GM18519 (cell line): Measurements from ENCODE around the gene PGM5.

Source experiments
- ATAC-seq: cut with Tn5 transposase; IDR thresholded peaks from one replicate; pipeline ENCODE4 v1.9.1; 2021; ENCODE audit warnings: mild to moderate bottlenecking, moderate library complexity; ENCODE audit not compliant: unreplicated experiment, low FRiP score

The PGM5 gene

DNA sequence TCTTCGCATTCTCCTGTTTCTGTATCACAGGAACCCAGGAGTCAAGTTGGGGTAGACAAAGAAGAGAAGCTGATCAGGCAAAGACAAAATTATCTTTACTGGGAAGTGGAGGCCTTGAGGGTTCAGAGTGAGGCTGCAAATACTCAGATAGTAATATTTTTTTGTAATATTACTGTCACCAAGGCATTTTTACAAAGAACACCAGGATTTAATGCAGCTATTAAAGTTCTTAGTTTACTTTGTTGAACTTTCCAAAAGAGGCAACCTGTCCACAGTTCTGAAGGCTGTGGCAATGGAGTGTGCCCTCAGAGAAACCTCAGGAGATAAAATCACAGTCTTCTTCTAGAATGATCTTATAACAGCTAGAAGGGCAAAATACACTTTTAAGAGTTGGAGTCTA is 74.9 kb downstream of the PGM5 start:
- no peak for ATAC-seq

GRCh38 chr9:68433531-68434110 is 77.2 kb downstream of the PGM5 start:
- ATAC-seq = no peak

GRCh38 chr9:68437785-68438184 is 81.4 kb downstream of the PGM5 start:
- no peak for ATAC-seq

GRCh38 chr9:68443624-68444023 is 87.2 kb downstream of the PGM5 start:
- ATAC-seq = no peak

GRCh38 chr9:68446836-68447235 is 90.4 kb downstream of the PGM5 start:
- ATAC-seq = no peak

GRCh38 chr9:68447611-68448010 is 91.2 kb downstream of the PGM5 start:
- no peak for ATAC-seq

DNA sequence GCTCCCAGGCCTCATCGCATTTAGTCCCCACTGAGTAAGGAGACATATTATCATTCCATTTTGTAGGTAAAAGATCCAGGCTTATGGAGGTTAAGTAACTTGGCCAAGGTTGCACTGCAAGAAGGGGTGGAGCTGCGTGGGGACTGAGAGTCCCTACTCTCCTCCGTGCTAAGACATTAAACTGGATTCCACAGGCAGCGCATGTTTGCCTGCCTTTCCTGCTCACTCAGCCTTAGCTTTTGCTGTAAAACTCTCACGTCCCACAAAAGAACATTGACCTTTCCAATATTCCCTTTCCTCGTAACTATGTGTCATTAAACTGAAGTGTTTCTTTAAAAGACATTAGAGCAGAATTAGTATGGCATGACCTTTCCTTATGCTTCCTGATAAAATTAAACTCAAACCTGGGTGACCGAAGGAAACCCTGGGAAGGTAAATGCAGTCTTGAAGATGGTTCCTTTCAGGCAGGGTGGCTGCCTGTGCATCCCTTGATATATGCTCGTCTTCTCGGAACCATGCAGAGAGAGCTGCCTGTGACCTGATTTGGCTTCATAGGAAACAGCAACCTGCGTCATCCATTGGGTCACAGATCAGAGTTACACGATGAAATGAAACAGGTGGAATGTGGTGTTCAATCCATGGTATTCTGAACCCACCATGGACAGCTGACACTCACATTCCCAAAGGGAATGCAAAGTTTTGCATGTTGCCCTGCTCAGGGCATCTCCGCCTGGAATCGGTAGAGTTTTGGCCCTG is 98.3 kb downstream of the PGM5 start:
- no peak for ATAC-seq

GRCh38 chr9:68455451-68455850 is 99.0 kb downstream of the PGM5 start:
- ATAC-seq = no peak

DNA sequence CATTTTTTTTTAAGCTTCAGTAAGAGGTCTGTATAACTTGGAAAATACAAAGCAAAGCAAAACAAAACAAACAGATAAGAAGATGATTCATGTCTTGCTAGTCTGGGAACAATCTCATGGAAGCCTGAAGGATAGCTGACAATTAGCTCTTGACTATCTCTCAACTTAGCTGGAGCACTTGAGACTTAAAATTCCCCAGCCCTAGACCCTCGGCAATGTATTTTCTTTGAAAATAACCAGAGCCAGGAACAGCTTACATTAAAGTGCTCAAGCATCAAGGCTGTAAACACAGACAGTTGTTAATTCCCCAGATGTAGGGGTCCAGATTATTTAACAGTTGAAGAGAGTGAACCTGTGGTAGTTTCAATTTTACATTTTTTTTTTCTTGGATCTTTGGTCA is 101.4 kb downstream of the PGM5 start:
- no peak for ATAC-seq

DNA sequence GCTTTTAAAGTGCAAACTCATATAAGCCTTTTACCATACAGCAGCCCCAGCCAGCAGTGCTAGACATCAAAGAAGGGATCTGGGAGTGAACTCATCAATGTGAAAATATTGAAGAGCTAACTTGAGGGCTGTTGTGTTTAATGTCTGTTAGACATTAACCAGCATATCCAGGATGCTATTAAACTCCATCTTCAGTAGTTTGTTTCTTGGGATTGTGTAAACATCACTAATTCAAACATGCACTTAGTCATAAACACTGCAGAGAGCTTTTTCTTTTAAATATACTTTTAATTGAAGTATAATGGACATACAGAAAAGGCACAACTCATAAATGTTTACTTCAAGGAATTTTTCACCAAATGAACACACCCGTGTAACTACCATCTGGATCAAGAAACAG is 102.5 kb downstream of the PGM5 start:
- no peak for ATAC-seq

GRCh38 chr9:68462105-68462775 is 105.8 kb downstream of the PGM5 start:
- no peak for ATAC-seq

- no peak for ATAC-seq
Observed at GRCh38 chr9:68470067-68470466, 113.7 kb downstream of the PGM5 start.

GRCh38 chr9:68470634-68471033 is 114.2 kb downstream of the PGM5 start:
- ATAC-seq = no peak

GRCh38 chr9:68472119-68472518 is 115.7 kb downstream of the PGM5 start:
- no peak for ATAC-seq

GRCh38 chr9:68473790-68474189 is 117.4 kb downstream of the PGM5 start:
- ATAC-seq = no peak

DNA sequence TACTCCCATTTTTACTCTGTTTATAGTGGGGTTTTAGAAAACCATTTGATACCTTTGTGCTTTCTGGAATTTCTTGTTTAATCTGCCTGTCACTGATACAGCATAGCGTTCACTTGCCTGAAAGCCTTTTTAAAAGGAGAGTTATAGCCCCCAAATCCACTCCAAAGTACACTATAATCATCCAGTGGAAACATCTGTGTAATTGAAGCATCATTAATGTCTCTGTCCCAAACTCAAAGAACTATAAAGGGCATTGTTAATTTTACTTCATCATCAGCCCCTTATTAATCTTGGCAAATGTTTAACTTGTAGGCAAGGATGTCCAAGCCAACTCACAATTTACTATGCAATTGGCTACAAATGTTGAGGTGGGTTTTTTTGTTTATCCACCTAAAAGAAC is 120.0 kb downstream of the PGM5 start:
- ATAC-seq = no peak

DNA sequence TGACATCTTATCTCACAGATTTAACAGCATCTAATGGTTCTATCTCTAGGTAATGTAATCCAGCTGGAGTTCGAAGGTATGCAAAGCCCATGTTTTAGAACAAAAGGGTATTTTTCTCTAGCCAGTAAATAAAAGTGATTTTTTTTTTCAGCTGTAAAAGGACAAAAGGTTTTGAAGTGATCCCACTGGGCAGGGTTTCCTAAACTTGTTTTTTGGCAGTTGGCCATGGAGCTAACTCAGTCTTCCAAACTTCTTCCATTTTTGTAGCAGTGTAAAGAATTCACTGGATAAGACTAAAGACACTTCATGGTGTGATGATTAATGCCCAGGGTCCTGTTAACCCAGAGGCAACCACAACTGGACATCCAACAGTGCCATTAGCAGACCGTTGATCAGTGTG is 120.4 kb downstream of the PGM5 start:
- ATAC-seq = no peak

DNA sequence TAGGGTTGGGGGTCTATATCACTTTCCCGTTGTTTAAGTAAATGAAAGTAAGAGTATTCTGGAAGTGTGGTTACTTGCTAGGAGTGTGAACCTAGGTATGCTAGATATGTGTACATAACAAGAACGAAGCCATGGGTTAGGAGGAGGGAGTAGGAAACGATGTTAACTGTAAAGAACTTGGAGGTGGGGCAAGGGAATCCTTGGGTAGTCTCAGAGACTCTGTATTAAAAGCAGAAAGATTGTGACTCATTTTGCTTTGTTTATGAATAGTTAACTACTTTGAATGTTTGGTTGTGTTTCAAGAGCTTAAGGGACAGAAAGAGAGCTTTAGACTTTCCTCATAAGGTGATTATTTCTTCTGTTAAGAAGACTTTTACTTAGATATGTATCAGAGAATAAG is 124.4 kb downstream of the PGM5 start:
- ATAC-seq = no peak

DNA sequence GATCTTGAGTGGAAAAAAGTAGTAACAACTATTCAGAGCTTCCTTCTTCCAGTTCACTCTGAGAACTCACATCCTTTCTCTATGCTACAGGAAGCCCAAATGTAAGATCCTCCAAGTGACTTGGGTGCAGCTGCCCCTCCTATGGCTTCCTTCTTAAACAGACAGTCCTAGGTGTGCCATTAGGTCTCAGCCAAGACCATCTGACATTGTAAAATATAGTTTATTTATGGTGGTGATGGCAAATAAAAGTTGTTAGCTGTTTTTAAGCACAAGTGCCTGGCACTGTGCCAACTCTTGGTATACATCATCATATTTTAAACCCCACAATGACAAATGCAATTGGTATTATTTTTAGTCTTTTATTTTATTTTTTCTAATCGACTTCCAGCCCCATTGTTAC is 126.1 kb downstream of the PGM5 start:
- no peak for ATAC-seq

DNA sequence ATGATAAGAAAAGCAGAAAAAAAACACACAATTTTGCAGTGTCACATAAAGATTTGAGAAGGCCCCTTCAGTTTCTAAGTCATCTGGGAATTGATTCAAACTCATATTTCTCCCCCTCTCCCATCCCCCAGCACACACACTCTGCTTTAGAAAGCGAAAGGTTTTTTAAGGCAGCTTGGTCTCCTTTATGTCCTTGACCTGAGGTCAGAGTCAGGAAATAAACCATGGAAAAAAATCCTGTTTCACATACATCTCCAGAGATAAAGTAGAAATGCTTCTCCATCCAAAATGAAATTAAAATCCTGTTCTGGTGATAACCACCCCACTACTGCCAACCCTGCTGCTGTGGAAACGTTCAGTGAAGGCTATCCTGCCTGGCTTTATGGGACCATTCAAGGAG is 131.7 kb downstream of the PGM5 start:
- no peak for ATAC-seq

DNA sequence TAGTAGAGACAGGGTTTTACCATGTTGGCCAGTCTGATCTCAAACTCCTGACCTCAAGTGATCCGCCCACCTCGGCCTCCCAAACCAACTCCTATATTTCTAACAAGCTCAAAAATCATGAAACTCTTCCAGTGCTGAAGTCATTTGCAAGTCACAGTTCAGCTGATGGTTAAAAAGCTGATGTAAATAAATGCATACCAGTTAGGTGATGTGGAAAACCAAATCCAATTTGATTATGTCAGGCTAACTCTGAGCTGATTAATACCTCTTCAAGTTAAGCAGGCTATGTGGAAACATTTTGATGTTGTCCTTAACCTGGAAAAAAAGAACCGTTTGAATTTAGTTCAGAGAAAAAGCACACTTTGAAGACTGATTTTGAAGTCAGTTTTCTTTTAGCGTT is 133.2 kb downstream of the PGM5 start:
- no peak for ATAC-seq

DNA sequence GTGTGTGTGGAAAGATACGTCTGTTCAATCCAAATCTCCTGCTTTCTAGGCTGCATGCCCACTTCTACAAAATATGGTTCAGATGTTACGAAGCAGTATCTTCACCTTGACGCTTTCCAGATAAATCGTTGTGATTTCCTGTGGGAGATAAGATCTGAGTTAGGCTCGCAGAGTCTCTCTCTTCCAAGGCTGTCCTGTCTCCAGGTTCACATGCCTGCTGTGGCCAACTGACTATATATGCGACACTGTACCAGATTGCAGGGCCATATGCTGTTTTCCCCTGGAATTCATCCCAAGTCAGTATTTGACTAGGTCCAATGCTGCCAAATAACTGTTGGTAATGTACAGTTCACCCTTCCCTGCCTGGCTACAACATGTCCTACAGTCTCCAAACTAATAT is 136.4 kb downstream of the PGM5 start:
- no peak for ATAC-seq
